HG02763 (cell line): ENCODE data around the gene IL12A.

Source experiments
- ATAC-seq: cut with Tn5 transposase; IDR thresholded peaks from one replicate; pipeline ENCODE4 v1.9.1; 2021; ENCODE audit warnings: mild to moderate bottlenecking, moderate library complexity; ENCODE audit not compliant: unreplicated experiment

The IL12A gene

GRCh38 chr3:160023476-160023875, 34.8 kb downstream of the IL12A start:
- ATAC-seq, result no peak

DNA sequence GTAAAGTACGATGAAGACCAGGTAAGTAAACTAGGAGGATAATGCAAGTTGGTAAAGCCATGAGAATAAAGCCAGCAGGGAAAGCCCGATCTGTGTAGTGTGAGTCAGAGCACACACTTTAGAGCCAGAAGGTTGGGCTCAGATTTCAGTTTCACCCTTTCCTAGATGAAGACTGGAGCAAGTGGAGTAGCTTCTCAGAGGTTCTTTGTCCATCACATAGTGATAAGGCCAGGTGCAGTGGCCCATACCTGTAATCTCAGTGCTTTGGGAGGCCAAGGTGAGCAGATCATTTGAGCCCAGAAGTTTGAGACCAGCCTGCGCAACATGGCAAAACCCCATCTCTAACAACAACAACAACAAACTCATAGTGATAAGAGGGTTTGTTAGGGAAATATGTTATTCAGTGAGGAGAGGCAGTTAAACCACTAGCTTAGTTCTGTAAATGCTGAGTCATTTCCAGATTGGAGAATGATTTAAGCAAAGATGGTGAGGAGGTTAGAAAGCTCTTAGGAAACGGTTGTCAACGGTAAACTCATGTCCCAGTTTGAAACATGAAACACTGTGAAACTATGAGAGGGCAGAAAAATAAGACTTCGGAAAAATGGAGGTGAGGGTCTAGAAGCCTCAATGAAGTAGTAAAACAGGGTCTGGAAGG, 39.0 kb downstream of the IL12A start:
- ATAC-seq, result peak; percentile 87

DNA sequence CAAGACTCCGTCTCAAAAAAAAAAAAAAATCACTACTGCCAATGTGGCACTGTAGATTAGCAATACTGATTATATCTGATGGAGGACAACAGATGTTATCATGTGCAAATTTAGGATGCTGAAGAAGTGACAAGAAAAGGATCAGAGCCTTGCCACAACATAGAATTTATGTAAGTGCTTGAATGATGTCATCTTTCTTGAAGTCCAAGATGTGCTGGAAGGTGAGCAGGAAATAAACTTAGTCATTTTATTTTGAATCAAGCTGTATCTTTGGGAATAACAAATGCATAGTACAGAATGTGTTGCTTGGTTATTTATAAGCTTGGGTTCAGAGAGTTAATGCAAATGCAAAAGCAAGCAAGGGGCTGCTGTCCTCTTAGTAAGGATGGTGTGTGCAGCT, 47.1 kb downstream of the IL12A start:
- no peak for ATAC-seq

DNA sequence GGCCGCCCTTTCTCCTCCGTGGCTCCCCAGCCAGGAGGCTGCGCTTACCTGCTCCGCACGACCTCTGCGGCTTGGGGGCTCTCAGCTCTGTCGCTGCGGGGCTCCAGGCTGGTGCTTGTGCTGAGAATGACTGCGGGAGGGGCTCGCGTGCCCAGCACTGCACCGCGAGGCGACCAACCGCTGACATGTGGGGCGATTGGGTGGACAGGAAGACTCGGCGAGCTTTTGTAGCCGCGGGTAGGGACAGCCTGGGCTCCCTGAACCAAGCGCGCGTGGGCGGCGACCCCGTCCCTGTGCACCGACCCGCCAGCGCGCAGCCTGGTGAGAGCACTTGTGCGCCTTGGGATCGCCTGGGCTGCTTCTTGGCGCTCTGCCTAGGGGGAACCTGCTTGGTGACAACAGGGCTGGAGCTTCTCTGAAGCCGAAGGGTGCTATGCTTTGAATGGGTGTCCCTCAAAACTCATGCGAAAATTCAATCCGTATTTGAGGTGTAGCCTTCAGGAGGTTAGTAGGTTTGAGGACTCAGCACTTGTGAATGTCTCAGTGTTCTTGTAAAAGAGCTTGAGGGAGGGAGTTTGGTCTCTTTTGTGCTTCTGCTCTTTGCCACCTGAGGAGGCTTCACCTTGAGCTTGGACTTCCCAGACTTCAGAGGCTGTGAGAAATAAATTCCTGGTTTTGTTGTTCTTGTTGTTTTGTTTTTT, 50.4 kb downstream of the IL12A start:
- ATAC-seq, result no peak

DNA sequence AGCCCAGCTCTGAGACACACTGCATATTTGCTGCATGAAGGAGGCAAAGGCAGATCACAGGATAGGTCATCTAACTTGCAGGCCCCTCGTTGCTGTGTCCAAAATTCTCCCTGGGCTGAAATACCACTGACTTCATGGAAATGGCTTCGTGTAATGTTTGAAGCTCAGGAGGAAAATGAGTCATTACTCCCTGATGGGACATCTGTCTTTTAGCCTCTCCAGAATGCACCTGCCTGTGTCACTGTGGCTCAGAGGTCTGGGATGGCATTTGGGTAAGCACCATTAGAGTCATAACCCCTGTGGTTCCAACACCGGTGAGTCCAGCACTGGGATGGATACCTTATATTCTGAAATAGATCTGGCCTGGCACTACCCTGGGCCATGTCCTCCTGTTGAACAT, 51.5 kb downstream of the IL12A start:
- ATAC-seq, result no peak

GRCh38 chr3:160041465-160041864, 52.8 kb downstream of the IL12A start:
- ATAC-seq, result no peak

DNA sequence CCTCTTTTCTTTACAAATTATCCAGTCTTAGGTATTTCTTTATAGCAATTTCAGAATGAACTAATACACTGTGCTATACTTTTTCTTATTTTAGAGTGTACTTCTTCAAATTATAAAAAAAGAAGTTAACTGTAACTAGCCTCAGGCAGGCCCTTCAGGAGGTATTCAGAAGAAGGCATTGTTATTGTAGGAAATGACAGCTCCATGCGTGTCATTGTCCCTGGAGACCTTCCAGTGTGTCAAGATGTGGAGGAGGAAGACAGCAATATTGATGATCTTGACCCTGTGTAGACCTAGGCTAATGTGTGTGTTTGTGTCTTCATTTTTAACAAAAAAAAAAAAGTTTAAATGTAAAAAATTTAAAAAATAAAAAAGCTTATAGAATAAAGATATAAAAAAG, 55.5 kb downstream of the IL12A start:
- no peak for ATAC-seq
